Activated T-helper 17 cell treated with anti-CD3 and anti-CD28 coated beads, Interleukin-2, amount 50 U/mL, for 72 hours (primary cell): ENCODE measurements around the gene OS9. TPM values are rescaled to one million over a fixed set of nuclear protein-coding genes. Genes with fewer than 3 reads are reported as not detected.
"Not testable (repeated sequence)": the region's sequence is repeated elsewhere in the genome, so short reads cannot be mapped to it uniquely, and the experiment has no call there.

Source experiments
- ATAC-seq: fragments of 150-1000 bp; cut with Tn5 transposase; replicated peaks from 2 replicates; pipeline ENCODE4 v1.10.0; 2021; ENCODE audit warnings: mild to moderate bottlenecking, moderate library complexity
- H3K27ac Mint-ChIP-seq: one replicate; pipeline ENCODE4 v1.8.0; 2022; ENCODE audit warnings: mixed read lengths
- H3K27me3 Mint-ChIP-seq: one replicate; pipeline ENCODE4 v1.8.0; 2022; ENCODE audit warnings: mixed read lengths
- H3K36me3 Mint-ChIP-seq: one replicate; pipeline ENCODE4 v1.8.0; 2022; ENCODE audit warnings: low read depth, mild to moderate bottlenecking, mixed read lengths
- H3K4me1 Mint-ChIP-seq: one replicate; pipeline ENCODE4 v1.8.0; 2022; ENCODE audit warnings: mixed read lengths
- H3K4me3 Mint-ChIP-seq: one replicate; pipeline ENCODE4 v1.8.0; 2022; ENCODE audit warnings: mild to moderate bottlenecking, mixed read lengths
- H3K9me3 Mint-ChIP-seq: one replicate; pipeline ENCODE4 v1.8.0; 2022; ENCODE audit warnings: mixed read lengths
- total RNA-seq, 2 donors: library from RNA; stranded (reverse); gene quantifications; one replicate each; pipeline ENCODE4 v1.2.3, GENCODE V29; 2022

OS9 gene, protein sequence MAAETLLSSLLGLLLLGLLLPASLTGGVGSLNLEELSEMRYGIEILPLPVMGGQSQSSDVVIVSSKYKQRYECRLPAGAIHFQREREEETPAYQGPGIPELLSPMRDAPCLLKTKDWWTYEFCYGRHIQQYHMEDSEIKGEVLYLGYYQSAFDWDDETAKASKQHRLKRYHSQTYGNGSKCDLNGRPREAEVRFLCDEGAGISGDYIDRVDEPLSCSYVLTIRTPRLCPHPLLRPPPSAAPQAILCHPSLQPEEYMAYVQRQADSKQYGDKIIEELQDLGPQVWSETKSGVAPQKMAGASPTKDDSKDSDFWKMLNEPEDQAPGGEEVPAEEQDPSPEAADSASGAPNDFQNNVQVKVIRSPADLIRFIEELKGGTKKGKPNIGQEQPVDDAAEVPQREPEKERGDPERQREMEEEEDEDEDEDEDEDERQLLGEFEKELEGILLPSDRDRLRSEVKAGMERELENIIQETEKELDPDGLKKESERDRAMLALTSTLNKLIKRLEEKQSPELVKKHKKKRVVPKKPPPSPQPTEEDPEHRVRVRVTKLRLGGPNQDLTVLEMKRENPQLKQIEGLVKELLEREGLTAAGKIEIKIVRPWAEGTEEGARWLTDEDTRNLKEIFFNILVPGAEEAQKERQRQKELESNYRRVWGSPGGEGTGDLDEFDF
- 100 to 1,000 TPM; 107 to 114 TPM for total RNA-seq

DNA sequence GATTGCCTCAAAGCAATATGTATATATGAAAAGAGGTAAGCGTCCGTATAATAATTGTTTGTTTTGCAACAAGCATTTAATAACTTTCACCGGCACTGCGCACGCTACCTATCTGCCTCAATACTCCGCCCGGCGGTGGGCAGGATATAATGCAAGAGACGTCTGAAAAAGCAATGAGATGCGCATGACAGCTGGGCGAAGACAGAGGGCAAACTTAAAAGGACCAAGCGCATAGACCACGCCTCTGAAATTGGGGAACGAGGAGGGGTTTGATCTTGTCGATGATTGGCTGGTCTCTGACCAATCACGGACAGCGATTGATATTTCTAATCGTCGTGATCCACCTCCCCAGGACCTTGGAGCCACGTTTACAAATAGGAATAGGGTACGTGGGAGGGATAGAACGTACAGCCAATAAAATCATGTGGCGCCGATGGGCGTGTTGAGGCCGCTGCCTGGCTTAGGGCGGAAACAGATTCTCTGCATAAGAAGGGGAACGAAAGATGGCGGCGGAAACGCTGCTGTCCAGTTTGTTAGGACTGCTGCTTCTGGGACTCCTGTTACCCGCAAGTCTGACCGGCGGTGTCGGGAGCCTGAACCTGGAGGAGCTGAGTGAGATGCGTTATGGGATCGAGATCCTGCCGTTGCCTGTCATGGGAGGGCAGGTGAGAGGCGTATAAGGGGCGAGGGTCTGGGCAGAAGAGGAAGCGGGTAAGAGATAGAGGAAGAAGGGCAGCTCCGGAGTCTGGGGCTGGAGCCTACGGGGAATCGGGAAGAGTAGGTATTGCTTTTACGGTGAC lies at the start of gene OS9:
Gene OS9, plus strand, starts transcription at position 474 of the 800 bp plus-strand sequence. Its CDS starts 30 bp downstream, at position 504.
- Mint-ChIP-seq H3K36me3 (peaks cover 38% of the 10 kb centered on the region), H3K9me3 (no peaks in the 10 kb centered on the region), H3K4me1 (no peaks in the 10 kb centered on the region), H3K27ac (no peak within 1 kb of the TSS), H3K4me3 (no peak within 1 kb of the TSS), H3K27me3 (peaks cover 5% of the 10 kb centered on the region)
- ATAC-seq, result peak; percentile 97

DNA sequence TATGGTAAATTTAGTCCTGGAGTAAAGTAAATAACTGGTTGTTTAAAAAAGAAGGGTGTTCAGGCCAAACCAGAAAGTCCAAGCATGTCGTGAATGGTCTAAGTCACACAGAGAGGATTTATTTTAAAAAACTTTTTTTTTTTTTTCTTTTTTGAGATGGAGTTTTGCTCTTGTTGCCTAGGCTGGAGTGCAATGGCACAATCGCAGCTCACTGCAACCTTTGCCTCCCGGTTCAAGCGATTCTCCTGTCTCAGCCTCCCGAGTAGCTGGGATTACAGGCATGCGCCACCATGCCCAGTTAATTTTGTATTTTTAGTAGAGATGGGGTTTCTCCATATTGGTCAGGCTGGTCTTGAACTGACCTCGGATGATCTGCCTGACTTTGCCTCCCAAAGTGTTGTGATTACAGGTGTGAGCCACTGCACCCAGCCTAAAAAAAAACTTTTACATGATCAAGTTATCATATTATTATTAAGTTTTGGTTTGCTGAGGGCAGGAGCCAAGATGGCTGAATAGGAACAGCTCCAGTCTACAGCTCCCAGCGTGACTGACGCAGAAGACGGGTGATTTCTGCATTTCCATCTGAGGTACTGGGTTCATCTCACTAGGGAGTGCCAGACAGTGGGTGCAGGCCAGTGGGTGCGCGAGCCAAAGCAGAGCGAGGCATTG lies 47.8 kb upstream of the OS9 start:
- not testable (repeated sequence) for ATAC-seq, H3K27ac Mint-ChIP-seq, H3K9me3 Mint-ChIP-seq, H3K4me1 Mint-ChIP-seq, H3K4me3 Mint-ChIP-seq, H3K36me3 Mint-ChIP-seq, H3K27me3 Mint-ChIP-seq

DNA sequence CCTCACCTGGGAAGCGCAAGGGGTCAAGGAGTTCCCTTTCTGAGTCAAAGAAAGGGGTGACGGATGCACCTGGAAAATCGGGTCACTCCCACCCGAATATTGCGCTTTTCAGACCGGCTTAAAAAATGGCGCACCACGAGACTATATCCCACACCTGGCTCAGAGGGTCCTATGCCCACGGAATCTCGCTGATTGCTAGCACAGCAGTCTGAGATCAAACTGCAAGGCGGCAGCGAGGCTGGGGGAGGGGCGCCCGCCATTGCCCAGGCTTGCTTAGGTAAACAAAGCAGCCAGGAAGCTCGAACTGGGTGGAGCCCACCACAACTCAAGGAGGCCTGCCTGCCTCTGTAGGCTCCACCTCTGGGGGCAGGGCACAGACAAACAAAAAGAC lies 47.3 kb upstream of the OS9 start:
- not testable (repeated sequence) for H3K4me3 Mint-ChIP-seq, H3K4me1 Mint-ChIP-seq, H3K27me3 Mint-ChIP-seq, H3K36me3 Mint-ChIP-seq, ATAC-seq, H3K9me3 Mint-ChIP-seq, H3K27ac Mint-ChIP-seq

DNA sequence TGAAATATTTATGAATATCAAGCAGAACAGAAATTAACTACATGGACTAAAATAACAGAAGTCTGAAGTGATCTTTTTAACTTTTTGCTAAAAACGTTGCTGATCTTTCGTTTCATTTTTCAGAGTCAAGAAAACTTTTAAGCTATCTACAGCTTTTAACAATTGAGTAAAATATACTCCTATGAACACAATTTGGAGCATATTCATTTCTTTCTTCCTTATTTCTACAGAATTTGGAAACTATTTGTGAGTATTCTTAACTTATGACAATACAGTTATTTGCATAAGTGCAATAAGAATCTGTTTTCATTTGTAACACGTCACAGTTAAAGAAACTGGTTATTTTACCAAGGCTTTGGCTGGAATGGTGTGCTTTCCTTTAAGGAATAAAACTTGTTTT lies 39.9 kb upstream of the OS9 start:
- Mint-ChIP-seq H3K36me3 (no peaks in the 10 kb centered on the region), H3K27me3 (no peaks in the 10 kb centered on the region), H3K9me3 (no peaks in the 10 kb centered on the region), H3K4me1 (no peaks in the 10 kb centered on the region), H3K4me3 (no peak overlapping the region), H3K27ac (no peak overlapping the region)
- ATAC-seq, result no peak

DNA sequence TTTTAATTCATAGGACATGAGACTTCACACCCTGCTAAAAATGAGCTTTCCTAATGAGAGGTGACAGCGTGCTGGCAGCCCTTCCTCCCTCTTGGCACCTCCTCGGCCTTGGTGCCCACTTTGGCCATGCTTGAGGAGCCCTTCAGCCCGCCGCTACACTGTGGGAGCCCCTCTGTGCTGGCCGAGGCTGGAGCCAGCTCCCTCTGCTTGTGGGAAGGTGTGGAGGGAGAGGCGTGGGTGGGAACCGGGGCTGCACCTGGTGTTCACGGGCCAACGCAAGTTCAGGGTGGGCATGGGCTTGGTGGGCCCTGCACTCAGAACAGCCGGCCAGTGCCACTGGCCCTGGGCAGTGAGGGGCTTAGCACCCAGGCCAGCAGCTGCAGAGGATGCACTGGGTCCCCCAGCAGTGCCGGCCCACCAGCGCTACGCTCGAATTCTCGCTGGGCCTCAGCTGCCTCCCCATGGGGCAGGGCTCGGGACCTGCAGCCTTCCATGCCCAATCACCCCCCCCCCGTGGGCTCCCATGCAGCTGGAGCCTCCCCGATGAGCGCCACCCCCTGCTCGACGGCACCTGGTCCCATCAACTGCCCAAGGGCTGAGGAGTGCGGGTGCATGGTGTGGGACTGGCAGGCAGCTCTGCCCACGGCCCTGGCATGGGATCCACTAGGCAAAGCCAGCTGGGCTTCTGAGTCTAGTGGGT lies 38.2 kb upstream of the OS9 start:
- ATAC-seq, result no peak
- Mint-ChIP-seq H3K36me3 (no peaks in the 10 kb centered on the region), H3K4me3 (no peak overlapping the region), H3K27ac (no peak overlapping the region), H3K27me3 (no peaks in the 10 kb centered on the region), H3K4me1 (no peaks in the 10 kb centered on the region), H3K9me3 (no peaks in the 10 kb centered on the region)

DNA sequence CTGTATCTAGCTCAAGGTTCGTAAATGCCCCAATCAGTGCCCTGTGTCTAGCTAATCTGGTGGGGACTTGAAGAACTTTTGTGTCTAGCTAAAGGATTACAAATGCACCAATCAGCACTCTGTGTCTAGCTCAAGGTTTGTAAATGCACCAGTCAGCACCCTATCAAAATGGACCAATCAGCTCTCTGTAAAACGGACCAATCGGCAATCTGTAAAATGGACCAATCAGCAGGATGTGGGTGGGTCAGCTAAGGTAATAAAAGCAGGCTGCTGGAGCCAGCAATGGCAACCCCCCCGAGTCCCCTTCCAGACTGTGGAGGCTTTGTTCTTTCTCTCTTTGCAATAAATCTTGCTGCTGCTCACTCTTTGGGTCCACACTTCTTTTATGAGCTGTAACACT lies 37.5 kb upstream of the OS9 start:
- not testable (repeated sequence) for ATAC-seq, H3K27ac Mint-ChIP-seq, H3K4me1 Mint-ChIP-seq, H3K9me3 Mint-ChIP-seq, H3K27me3 Mint-ChIP-seq, H3K4me3 Mint-ChIP-seq, H3K36me3 Mint-ChIP-seq

DNA sequence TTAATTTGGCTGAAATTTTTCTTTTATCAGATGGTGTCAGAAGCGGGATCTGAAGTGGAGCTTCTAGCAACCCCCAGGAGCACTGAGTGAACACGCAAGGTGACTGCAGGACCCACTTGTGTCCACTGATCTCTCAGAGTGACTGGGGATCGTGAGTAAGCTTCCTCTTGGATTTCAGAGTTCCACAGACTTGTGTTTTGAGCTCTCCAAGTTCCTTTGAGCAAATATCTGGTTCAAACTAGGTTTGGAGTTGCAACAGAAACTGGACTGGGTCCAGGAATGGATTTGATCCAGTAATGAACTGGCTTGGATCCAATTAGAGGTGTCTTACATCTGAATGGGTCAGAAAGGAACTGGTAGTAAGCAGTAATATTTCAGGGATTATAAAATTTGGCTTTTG lies 36.2 kb upstream of the OS9 start:
- Mint-ChIP-seq H3K4me3 (no peak overlapping the region), H3K27me3 (no peaks in the 10 kb centered on the region), H3K27ac (no peak overlapping the region), H3K36me3 (no peaks in the 10 kb centered on the region), H3K9me3 (no peaks in the 10 kb centered on the region), H3K4me1 (no peaks in the 10 kb centered on the region)
- ATAC-seq, result no peak

DNA sequence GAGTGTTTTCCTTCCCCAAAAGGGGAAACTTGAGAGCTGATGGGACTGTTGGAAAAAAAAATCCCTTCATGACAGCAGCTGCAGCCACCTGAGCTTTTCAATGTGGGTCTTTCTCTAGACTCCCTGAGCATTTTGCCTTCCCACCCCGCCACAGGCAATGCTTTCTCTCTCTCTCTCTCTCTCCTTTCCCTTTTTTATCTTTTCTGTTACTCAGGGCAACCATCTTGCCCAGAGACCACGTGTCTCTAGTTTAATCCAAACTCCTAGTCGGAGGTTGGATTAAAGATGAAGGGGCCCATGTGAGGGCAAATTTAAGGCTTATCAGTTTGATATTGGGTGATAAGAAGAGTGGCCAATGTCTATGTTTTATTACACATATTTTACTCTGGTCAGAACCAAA lies 35.0 kb upstream of the OS9 start:
- Mint-ChIP-seq H3K9me3 (no peaks in the 10 kb centered on the region), H3K4me3 (no peak overlapping the region), H3K36me3 (no peaks in the 10 kb centered on the region), H3K4me1 (no peaks in the 10 kb centered on the region), H3K27me3 (no peaks in the 10 kb centered on the region), H3K27ac (no peak overlapping the region)
- no peak for ATAC-seq

DNA sequence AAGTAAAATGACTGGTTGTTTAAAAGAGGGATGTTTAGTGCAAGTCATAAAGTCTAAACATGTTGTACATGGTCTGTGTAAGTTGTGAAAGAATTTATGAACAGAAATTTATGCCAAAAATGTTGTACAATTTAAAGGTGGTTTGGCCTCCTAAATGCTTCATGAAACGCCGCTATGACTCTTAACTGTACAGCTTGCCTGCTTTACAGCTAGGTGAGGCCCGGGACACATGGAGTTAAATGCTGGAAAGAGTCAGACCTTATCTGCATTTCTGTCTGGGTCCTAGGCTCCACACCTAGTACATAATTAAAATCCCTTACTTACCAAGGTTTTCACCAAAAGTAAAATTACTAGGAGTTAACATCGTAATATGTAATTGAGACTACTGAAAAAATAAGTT lies 32.6 kb upstream of the OS9 start:
- no peak for ATAC-seq

DNA sequence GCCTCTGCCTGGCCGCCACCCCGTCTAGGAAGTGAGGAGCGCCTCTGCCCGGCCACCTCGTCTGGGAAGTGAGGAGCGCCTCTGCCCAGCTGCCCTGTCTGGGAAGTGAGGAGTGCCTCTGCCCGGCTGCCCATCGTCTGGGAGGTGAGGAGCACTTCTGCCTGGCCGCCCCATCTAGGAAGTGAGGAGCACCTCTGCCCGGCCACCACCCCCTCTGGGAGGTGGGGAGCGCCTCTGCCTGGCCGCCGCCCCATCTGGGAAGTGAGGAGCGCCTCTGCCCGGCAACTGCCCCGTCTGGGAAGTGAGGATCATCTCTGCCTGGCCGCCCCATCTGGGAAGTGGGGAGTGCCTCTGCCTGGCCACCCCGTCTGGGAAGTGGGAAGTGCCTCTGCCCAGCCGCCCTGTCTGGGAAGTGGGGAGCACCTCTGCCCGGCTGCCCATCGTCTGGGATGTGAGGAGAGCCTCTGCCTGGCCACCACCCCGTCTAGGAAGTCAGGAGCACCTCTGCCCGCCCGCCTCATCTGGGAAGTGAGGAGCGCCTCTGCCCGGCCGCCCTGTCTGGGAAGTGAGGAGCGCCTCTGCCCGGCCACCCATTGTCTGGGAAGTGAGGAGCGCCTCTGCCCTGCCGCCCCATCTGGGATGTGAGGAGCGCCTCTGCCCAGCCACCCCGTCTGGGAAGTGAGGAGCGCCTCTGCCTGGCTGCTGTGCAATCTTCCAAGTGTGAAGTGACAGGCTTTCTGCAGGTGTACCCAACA lies 28.7 kb upstream of the OS9 start:
- H3K27me3 Mint-ChIP-seq, H3K4me3 Mint-ChIP-seq, H3K9me3 Mint-ChIP-seq, H3K36me3 Mint-ChIP-seq, H3K4me1 Mint-ChIP-seq, H3K27ac Mint-ChIP-seq, ATAC-seq: not testable (repeated sequence)

More for the DNA sequence above, 32.6 kb upstream of the OS9 start:
- Mint-ChIP-seq H3K4me3 (no peak overlapping the region), H3K9me3 (no peaks in the 10 kb centered on the region), H3K4me1 (no peaks in the 10 kb centered on the region), H3K27me3 (no peaks in the 10 kb centered on the region), H3K36me3 (no peaks in the 10 kb centered on the region), H3K27ac (no peak overlapping the region)

DNA sequence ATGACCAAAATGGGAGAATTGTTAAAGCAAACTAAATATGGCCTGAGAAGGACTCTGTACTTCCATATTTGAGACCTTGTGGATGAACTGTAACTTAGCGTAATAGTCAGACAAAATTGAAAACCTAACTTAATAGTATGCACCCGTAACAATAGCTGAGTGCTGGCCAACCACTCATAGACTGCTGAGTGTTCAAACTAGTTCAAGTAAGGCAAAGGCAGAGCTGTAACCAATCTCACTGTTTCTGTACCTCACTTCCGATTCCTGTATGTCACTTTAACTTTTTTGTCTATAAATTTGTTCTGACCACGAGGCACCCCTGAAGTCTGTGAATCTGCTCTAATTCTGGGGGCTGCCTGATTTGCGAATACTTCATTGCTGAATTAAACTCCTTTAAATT lies 27.0 kb upstream of the OS9 start:
- Mint-ChIP-seq H3K27me3 (peaks cover 4% of the 10 kb centered on the region), H3K36me3 (no peaks in the 10 kb centered on the region), H3K4me1 (no peaks in the 10 kb centered on the region), H3K27ac (no peak overlapping the region), H3K9me3 (no peaks in the 10 kb centered on the region), H3K4me3 (no peak overlapping the region)
- no peak for ATAC-seq

DNA sequence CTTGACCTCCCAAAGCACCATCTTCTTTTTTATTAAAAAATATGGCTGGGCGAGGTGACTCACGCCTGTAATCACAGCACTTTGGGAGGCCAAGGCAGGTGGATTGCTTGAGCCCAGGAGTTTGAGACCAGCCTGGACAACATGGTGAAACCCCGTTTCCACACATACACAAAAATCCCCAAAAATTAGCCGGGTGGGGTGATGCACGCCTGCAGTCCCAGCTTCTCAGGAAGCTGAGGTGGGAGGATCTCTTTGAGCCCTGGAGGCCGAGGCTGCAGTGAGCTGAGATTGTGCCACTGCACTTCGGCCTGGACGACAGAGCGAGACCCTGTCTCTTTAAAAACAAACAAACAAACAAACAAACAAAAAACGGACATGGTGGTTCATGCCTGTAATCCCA lies 24.2 kb upstream of the OS9 start:
- not testable (repeated sequence) for H3K4me1 Mint-ChIP-seq, H3K4me3 Mint-ChIP-seq, H3K9me3 Mint-ChIP-seq, ATAC-seq, H3K27ac Mint-ChIP-seq, H3K27me3 Mint-ChIP-seq, H3K36me3 Mint-ChIP-seq

DNA sequence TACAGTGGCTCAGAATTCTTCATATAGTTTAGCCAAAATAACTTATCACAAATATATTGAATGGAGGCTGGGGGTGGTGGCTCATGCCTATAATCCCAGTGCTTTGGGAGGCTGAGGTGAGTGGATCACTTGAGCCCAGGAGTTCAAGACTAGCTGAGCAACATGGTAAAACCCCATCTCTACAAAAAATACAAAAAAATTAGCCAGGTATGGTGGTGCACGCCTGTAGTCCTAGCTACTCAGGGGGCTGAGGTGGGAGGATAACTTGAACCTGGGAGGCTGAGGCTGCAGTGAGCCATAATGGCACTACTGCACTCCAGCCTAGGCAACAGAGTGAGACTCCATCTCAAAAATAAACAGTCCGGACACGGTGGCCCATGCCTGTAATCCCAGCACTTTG lies 22.1 kb upstream of the OS9 start:
- not testable (repeated sequence) for H3K27ac Mint-ChIP-seq, H3K4me1 Mint-ChIP-seq, H3K9me3 Mint-ChIP-seq, H3K4me3 Mint-ChIP-seq, H3K36me3 Mint-ChIP-seq, ATAC-seq, H3K27me3 Mint-ChIP-seq
